ENCODE results near the gene RPS6KB1. TPM values are rescaled to one million over a fixed set of nuclear protein-coding genes. Genes with fewer than 3 reads are reported as not detected.

RPS6KB1 gene
- total RNA-seq (2022; extraction: Qiagen RNA extraction; ENCODE audit: low read depth), result 41.6 to 61.2 TPM (median 46.5 TPM) in 5 replicates

DNA sequence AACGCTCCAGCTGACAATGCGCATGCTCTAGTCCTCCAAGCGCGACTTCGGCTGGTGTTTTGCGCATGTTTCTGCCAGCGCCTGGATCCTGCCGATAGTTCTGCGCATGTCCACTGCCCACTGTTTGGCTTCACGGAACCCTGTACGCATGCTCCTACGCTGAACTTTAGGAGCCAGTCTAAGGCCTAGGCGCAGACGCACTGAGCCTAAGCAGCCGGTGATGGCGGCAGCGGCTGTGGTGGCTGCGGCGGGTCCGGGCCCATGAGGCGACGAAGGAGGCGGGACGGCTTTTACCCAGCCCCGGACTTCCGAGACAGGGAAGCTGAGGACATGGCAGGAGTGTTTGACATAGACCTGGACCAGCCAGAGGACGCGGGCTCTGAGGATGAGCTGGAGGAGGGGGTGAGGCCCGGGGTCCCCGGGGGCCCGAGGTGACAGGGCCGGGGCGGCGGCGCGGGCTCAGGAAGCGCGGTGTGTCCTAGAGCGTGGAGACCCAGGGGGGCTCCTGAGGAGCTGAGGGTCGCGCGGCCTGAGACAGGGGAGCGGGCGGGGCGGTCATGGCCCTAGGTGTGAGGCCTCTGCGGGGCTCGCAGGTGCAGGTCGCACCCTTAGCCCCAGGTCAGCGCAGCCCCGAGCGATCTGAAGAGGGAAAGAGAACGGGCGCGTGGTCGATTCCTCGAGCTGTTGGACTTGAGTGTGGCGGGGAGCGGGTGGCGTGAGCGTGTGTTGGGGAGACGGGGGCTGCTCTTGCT lies at the start of gene RPS6KB1, which contains the start of gene TUBD1:
RPS6KB1 (plus strand) TSS at position 198 of the 752 bp plus-strand sequence; CDS start at position 262, 64 bp downstream.
TUBD1 (minus strand) TSS at position 20 of the 752 bp plus-strand sequence. CDS start 1,941 bp downstream, outside the sequence.

DNA sequence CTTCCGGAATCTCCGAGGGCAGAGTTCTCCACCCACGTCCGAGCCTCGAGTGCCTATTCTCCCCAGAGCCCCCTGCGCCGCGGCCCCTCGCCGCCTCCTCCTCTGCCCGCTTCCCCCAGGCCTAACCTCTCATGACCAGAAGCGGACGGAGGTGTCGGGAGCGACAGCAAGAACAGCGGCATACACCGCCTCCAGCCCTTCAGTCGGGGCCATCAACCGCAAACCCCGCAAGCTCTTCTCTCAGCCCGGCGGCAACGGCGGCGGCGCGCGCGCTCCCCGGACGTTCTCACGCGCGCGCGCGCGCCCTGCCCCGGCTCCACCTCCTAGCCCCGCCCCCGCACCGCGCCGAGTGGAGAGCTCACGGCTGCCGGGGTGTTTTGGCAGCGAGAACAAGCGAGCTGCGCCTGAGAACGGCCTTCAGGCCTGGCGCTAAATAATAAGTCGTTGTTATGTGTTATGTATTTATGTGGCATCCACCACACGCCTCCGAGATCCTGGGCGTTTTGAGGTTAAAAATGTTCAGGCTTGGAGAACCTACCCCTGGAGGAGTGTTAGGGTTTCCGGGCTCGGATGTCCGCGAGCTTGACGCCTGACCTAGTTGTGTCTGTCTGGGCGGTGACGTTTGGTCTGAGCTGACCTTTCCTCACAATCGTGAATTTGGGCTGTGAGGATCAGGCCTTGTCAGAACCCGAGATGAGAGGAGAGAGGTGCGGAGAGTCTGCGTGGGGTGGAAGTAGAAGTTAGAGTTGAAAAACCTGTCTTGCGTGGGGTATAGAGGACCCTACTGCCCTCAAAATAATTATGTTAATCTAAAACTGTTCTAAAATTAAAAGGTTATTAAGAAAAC lies 71.8 kb downstream of the RPS6KB1 start, which contains the start of gene RNFT1:
RNFT1 (minus strand) TSS at position 259 of the 847 bp plus-strand sequence; CDS start at position 182, 77 bp downstream.

Other genes with a start within 250 kb of the RPS6KB1 start
- gene PTRH2, start 185.7 kb upstream of the RPS6KB1 start, total RNA-seq (2022; extraction: Qiagen RNA extraction; ENCODE audit: low read depth), result 106 to 123 TPM (median 112 TPM) in 5 replicates
- gene VMP1, start 185.5 kb upstream of the RPS6KB1 start, total RNA-seq (2022; extraction: Qiagen RNA extraction; ENCODE audit: low read depth), result 135 to 235 TPM (median 159 TPM) in 5 replicates
- 13.3 to 17.2 TPM (median 14.1 TPM) in 5 replicates for gene TUBD1, start 178 bp upstream of the RPS6KB1 start, total RNA-seq (2022; extraction: Qiagen RNA extraction; ENCODE audit: low read depth)
- gene RNFT1, start 71.6 kb downstream of the RPS6KB1 start, total RNA-seq (2022; extraction: Qiagen RNA extraction; ENCODE audit: low read depth), result 12.4 to 15.7 TPM (median 14.4 TPM) in 5 replicates
- gene HEATR6, start 185.8 kb downstream of the RPS6KB1 start, total RNA-seq (2022; extraction: Qiagen RNA extraction; ENCODE audit: low read depth), result 15.9 to 22.1 TPM (median 18.9 TPM) in 5 replicates